Natural killer cell (primary cell): Measurements from ENCODE around the gene ZNF470. TPM values are rescaled to one million over a fixed set of nuclear protein-coding genes. Genes with fewer than 3 reads are reported as not detected.

ENCODE experiments used
- ATAC-seq, 3 donors: fragments of 150-1000 bp in 2 of 3; fragments of 200-7000 bp in 1 of 3; cut with Tn5 transposase; 1 replicate in 1 of 3; 2 replicates in 2 of 3; pipeline ENCODE4 v1.10.0; 2021; ENCODE audit warnings: mild to moderate bottlenecking in 2 of 3, moderate library complexity in 2 of 3
- DNase-seq, 2 donors: peaks; one replicate each; pipeline versions ENCODE4 v3.0.0 to v3.0.0-alpha.2; 2013 to 2021; ENCODE audit warnings: mixed read lengths in 1 of 2
- H3K27ac ChIP-seq: one replicate; pipeline ENCODE4 v1.5.1; 2013; ENCODE audit warnings: mild to moderate bottlenecking, low read length
- H3K27me3 ChIP-seq: one replicate; pipeline ENCODE4 v1.6.1; 2013; ENCODE audit warnings: low read length; ENCODE audit not compliant: control insufficient read depth, insufficient read depth
- H3K36me3 ChIP-seq: one replicate; pipeline ENCODE4 v1.6.1; 2013; ENCODE audit warnings: low read length; ENCODE audit not compliant: control insufficient read depth, insufficient read depth
- H3K4me1 ChIP-seq: one replicate; pipeline ENCODE4 v1.6.1; 2013; ENCODE audit warnings: low read length; ENCODE audit not compliant: control insufficient read depth, insufficient read depth
- H3K4me3 ChIP-seq: one replicate; pipeline ENCODE4 v1.5.1; 2013; ENCODE audit warnings: low read length
- H3K9me3 ChIP-seq: one replicate; pipeline ENCODE4 v1.6.1; 2013; ENCODE audit warnings: low read length; ENCODE audit not compliant: control insufficient read depth, insufficient read depth
- H3K27ac Mint-ChIP-seq, 2 donors: one replicate each; pipeline ENCODE4 v1.8.0; 2022; ENCODE audit warnings: mild to moderate bottlenecking in 2 of 2, mixed read lengths in 2 of 2, moderate library complexity in 1 of 2
- H3K27me3 Mint-ChIP-seq, 2 donors: one replicate each; pipeline ENCODE4 v1.8.0; 2022; ENCODE audit warnings: low read depth in 2 of 2, mixed read lengths in 2 of 2
- H3K36me3 Mint-ChIP-seq: one replicate; pipeline ENCODE4 v1.8.0; 2022; ENCODE audit warnings: mixed read lengths
- H3K4me1 Mint-ChIP-seq, 2 donors: one replicate each; pipeline ENCODE4 v1.8.0; 2022; ENCODE audit warnings: mixed read lengths in 2 of 2
- H3K4me3 Mint-ChIP-seq: one replicate; pipeline ENCODE4 v1.8.0; 2022; ENCODE audit warnings: mild to moderate bottlenecking, moderate library complexity, mixed read lengths
- H3K9me3 Mint-ChIP-seq, 2 donors: one replicate each; pipeline ENCODE4 v1.8.0; 2022; ENCODE audit warnings: mixed read lengths in 2 of 2
- CTCF ChIP-seq: fragments of 200-600 bp; IDR thresholded peaks from one replicate; pipeline ENCODE4 v1.8.0; 2022; ENCODE audit warnings: antibody characterized with exemption
- WGBS: methylation state at CpG from one replicate; pipeline ENCODE4 v1.1.7; 2013; ENCODE audit warnings: missing lambda C conversion rate; ENCODE audit not compliant: insufficient coverage; 5-methylcytosine and 5-hydroxymethylcytosine counted together
- intact Hi-C: fragments of 100-400 bp; cut with micrococcal nuclease; formaldehyde crosslinking; loops from one replicate; pipeline ENCODE4 v1.14.2; 2022
- total RNA-seq, 4 donors: library from RNA; stranded (reverse); fragments of 120-200 nt in 1 of 4; gene quantifications; one replicate each; pipeline versions ENCODE4 v1.2.3 to v1.2.4, GENCODE V29; 2013 to 2022

ZNF470 gene
- total RNA-seq, 3 donors from 2014 or later (not counting 1 experiment from before 2014, with no cell fraction given): 2.0 to 2.3 (median 2.1) TPM

- Mint-ChIP-seq H3K4me3 (no peak overlapping the region), H3K9me3 (peaks cover 10 to 17% of the 10 kb centered on the region in 2 donors), H3K27me3 (no peaks in the 10 kb centered on the region), H3K4me1 (peaks cover 11 to 14% of the 10 kb centered on the region in 2 donors), H3K27ac (no peak overlapping the region), H3K36me3 (peaks cover 61% of the 10 kb centered on the region)
- 96% methylated on average over 8 of the region's 8 CpGs for WGBS
- DNase-seq (no peak), ATAC-seq (no peak)
- no peak for TF ChIP-seq CTCF
- intact Hi-C loops: no loop called here
- H3K27me3 ChIP-seq: no peaks in the 10 kb centered on the region
- no peaks in the 10 kb centered on the region for H3K4me1 ChIP-seq
- H3K36me3 ChIP-seq: peaks cover 3% of the 10 kb centered on the region
- H3K27ac ChIP-seq: no peak overlapping the region
- H3K4me3 ChIP-seq: no peak overlapping the region
- peaks cover 88% of the 10 kb centered on the region for H3K9me3 ChIP-seq
Measured at GRCh38 chr19:56617531-56617930, 50.3 kb downstream of the ZNF470 start.

GRCh38 chr19:56619121-56619520 lies 51.9 kb downstream of the ZNF470 start:
- 82% methylated on average over 8 of the region's 8 CpGs for WGBS
- no peak overlapping the region for H3K27ac Mint-ChIP-seq
- H3K27me3 ChIP-seq: no peaks in the 10 kb centered on the region
- H3K27me3 Mint-ChIP-seq: no peaks in the 10 kb centered on the region
- H3K36me3 Mint-ChIP-seq: peaks cover 47% of the 10 kb centered on the region
- no peak overlapping the region for H3K4me3 Mint-ChIP-seq
- DNase-seq (no peak), ATAC-seq (no peak)
- H3K4me1 Mint-ChIP-seq: peaks cover 5 to 9% of the 10 kb centered on the region in 2 donors
- no peak for TF ChIP-seq CTCF
- H3K4me3 ChIP-seq: no peak overlapping the region
- H3K9me3 ChIP-seq: peaks cover 91% of the 10 kb centered on the region
- no peaks in the 10 kb centered on the region for H3K4me1 ChIP-seq
- intact Hi-C loops: no loop called here
- no peak overlapping the region for H3K27ac ChIP-seq
- H3K9me3 Mint-ChIP-seq: peaks cover 6 to 11% of the 10 kb centered on the region in 2 donors
- H3K36me3 ChIP-seq: peaks cover under 1% of the 10 kb centered on the region

DNA sequence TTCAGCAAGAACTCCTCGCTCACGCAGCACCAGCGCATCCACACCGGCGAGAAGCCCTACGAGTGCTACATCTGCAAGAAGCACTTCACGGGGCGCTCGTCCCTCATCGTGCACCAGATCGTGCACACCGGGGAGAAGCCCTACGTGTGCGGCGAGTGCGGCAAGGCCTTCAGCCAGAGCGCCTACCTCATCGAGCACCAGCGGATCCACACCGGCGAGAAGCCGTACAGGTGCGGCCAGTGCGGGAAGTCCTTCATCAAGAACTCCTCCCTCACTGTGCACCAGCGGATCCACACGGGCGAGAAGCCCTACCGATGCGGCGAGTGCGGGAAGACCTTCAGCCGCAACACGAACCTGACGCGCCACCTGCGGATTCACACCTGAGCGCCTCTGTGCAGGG lies 55.1 kb downstream of the ZNF470 start:
- intact Hi-C loops: no loop called here
- Histone ChIP-seq H3K4me3 (no peak overlapping the region), H3K9me3 (peaks cover 99% of the 10 kb centered on the region), H3K36me3 (peaks cover 3% of the 10 kb centered on the region), H3K27me3 (no peaks in the 10 kb centered on the region), H3K27ac (no peak overlapping the region), H3K4me1 (no peaks in the 10 kb centered on the region)
- H3K9me3 Mint-ChIP-seq: peaks cover 5 to 7% of the 10 kb centered on the region in 2 donors
- H3K4me1 Mint-ChIP-seq: peaks cover 0 to 4% of the 10 kb centered on the region in 2 donors
- no peak overlapping the region for H3K4me3 Mint-ChIP-seq
- H3K36me3 Mint-ChIP-seq: peaks cover 16% of the 10 kb centered on the region
- DNase-seq: no peak
- TF ChIP-seq CTCF: no peak
- ATAC-seq: no peak
- no peak overlapping the region for H3K27ac Mint-ChIP-seq
- H3K27me3 Mint-ChIP-seq: no peaks in the 10 kb centered on the region
- WGBS: 98% methylated on average over 37 of the region's 37 CpGs

DNA sequence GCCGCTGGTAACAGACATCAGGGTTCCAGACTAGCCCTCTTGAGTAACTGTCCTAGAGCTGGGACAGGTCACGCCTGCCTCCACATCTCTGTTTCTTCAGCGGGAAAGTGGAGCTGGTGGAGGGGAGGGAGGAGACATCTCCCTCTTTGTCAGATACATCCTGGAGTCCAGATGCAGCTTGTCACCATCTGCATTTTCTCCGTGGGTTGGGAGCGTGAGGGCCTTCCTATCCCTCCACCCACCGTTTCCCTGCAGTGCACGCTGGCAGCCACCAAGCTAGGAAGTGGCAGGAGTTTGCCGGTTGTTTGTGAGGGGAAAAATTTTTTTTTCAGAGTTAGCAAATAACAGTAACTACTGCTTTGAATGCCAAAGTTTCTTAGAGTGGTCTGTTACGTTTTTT lies 55.7 kb downstream of the ZNF470 start:
- Histone ChIP-seq H3K36me3 (peaks cover 3% of the 10 kb centered on the region), H3K9me3 (peaks cover 99% of the 10 kb centered on the region), H3K27me3 (no peaks in the 10 kb centered on the region), H3K4me1 (no peaks in the 10 kb centered on the region), H3K27ac (no peak overlapping the region), H3K4me3 (no peak overlapping the region)
- WGBS: 95% methylated on average over 9 of the region's 9 CpGs
- H3K27me3 Mint-ChIP-seq: no peaks in the 10 kb centered on the region
- DNase-seq (no peak), ATAC-seq (no peak)
- H3K9me3 Mint-ChIP-seq: peaks cover 5 to 7% of the 10 kb centered on the region in 2 donors
- no peak overlapping the region for H3K4me3 Mint-ChIP-seq
- peaks cover 9% of the 10 kb centered on the region for H3K36me3 Mint-ChIP-seq
- TF ChIP-seq CTCF: no peak
- intact Hi-C loops: no loop called here
- H3K4me1 Mint-ChIP-seq: peaks cover 0 to 4% of the 10 kb centered on the region in 2 donors
- H3K27ac Mint-ChIP-seq: no peak overlapping the region
